HepG2 (cell line): ENCODE results near the gene ALDH1A2. TPM values are rescaled to one million over a fixed set of nuclear protein-coding genes. Genes with fewer than 3 reads are reported as not detected.
"Not testable (repeated sequence)": the region's sequence is repeated elsewhere in the genome, so short reads cannot be mapped to it uniquely, and the experiment has no call there.

Experiments used
- ATAC-seq: fragments of 200-7000 bp; cut with Tn5 transposase; 3 replicates; pipeline ENCODE4 v1.9.1; 2020; ENCODE audit warnings: mild to moderate bottlenecking, moderate library complexity
- BruUV-seq: library from RNA; stranded (reverse); fragments of 400-500 nt; replicated peaks from 2 replicates; lab custom pipeline; 2021; lab: Mats Ljungman, UMichigan
- CTCF ChIA-PET: fragments of 300-600 bp; formaldehyde crosslinking; extraction: SDS; loops from one replicate; lab custom pipeline; 2021; ENCODE audit warnings: low total read pairs, inconsistent platforms, low intra/inter-chr PET ratio; lab: Yijun Ruan, JAX
- POLR2A ChIA-PET: fragments of 350-600 bp; sonication (Branson Sonifier 250); formaldehyde crosslinking; loops from one replicate; lab custom pipeline; 2020; ENCODE audit warnings: antibody characterized with exemption, inconsistent platforms; lab: Yijun Ruan, JAX
- DNase-seq: peaks from one replicate; pipeline ENCODE4 v3.0.0-alpha.2; 2015; ENCODE audit warnings: low spot score
- FAIRE-seq: peaks from 3 replicates; lab custom pipeline; 2011; peaks lifted over from hg19 to GRCh38; lab: Jason Lieb, UNC
- H2AFZ ChIP-seq: one replicate; pipeline ENCODE4 v1.6.1; 2011; ENCODE audit warnings: low read length, inconsistent platforms
- H3K27ac ChIP-seq: fragments of 300-600 bp; 3 replicates; pipeline ENCODE4 v1.8.0; 2011; ENCODE audit warnings: mixed run types, mild to moderate bottlenecking, mixed read lengths, low read length, inconsistent platforms; ENCODE audit not compliant: insufficient read depth; ENCODE audit errors: extremely low read length
- H3K27me3 ChIP-seq, 2 experiments: fragments of 200-600 bp in 1 of 2; 2 replicates in 1 of 2; 3 replicates in 1 of 2; pipeline versions ENCODE4 v1.6.0 to v1.8.0; 2011; ENCODE audit warnings: low read length in 2 of 2, mild to moderate bottlenecking in 2 of 2, moderate library complexity in 2 of 2, inconsistent platforms in 1 of 2; ENCODE audit not compliant: insufficient read depth in 2 of 2, control insufficient read depth in 1 of 2
- H3K36me3 ChIP-seq, 2 experiments: fragments of 200-600 bp in 1 of 2; replicated peaks in 1 of 2; 2 replicates in 1 of 2; 3 replicates in 1 of 2; pipeline versions ENCODE4 v1.5.1 to v1.8.0; 2011; ENCODE audit warnings: low read length in 2 of 2, inconsistent platforms in 1 of 2; ENCODE audit not compliant: insufficient read depth in 2 of 2, control insufficient read depth in 1 of 2
- H3K4me1 ChIP-seq: 2 replicates; pipeline ENCODE4 v1.5.1; 2012; ENCODE audit warnings: low read length, inconsistent platforms; ENCODE audit not compliant: insufficient read depth
- H3K4me2 ChIP-seq: 2 replicates; pipeline ENCODE4 v1.6.0; 2011; ENCODE audit warnings: low read depth, low read length, inconsistent platforms
- H3K4me3 ChIP-seq, 3 experiments: fragments of 200-600 bp in 1 of 3; sonication (generic), shearing (Covaris generic) in 1 of 3; replicated peaks in 1 of 3; 2 replicates each; pipeline ENCODE4 v1.5.1; 2011 to 2016; ENCODE audit warnings: low read length in 3 of 3, inconsistent platforms in 2 of 3, low read depth in 2 of 3, mild to moderate bottlenecking in 2 of 3, control low read depth in 1 of 3, mixed read lengths in 1 of 3; ENCODE audit not compliant: insufficient read depth in 1 of 3
- H3K79me2 ChIP-seq: one replicate; pipeline ENCODE4 v1.6.1; 2011; ENCODE audit warnings: low read length, inconsistent platforms; ENCODE audit not compliant: insufficient read depth
- H3K9ac ChIP-seq: 2 replicates; pipeline ENCODE4 v1.6.0; 2011; ENCODE audit warnings: mild to moderate bottlenecking, low read depth, low read length, inconsistent platforms; ENCODE audit not compliant: insufficient read depth
- H3K9me3 ChIP-seq: 2 replicates; pipeline ENCODE4 v1.5.1; 2012; ENCODE audit warnings: mild to moderate bottlenecking, low read length
- H4K20me1 ChIP-seq: 2 replicates; pipeline ENCODE4 v1.6.0; 2011; ENCODE audit warnings: inconsistent platforms, mild to moderate bottlenecking, low read length, moderate library complexity; ENCODE audit not compliant: insufficient read depth
- FOXA1 ChIP-seq, 2 experiments: fragments of 450-650 bp in 1 of 2; sonication (generic) in 1 of 2; formaldehyde crosslinking in 1 of 2; IDR thresholded peaks; 2 replicates each; pipeline versions ENCODE4 v1.4.0 to v1.6.1; 2016 to 2020; ENCODE audit warnings: missing genetic modification reagents in 1 of 2
- FOXK1 ChIP-seq: sonication (generic); formaldehyde crosslinking; IDR thresholded peaks from 2 replicates; pipeline ENCODE4 v1.4.0; 2020; ENCODE audit warnings: low read depth, missing genetic modification reagents, borderline replicate concordance
- SYNCRIP ChIP-seq: fragments of 200-400 bp; formaldehyde crosslinking; IDR thresholded peaks from 2 replicates; pipeline ENCODE4 v1.6.1; 2018; ENCODE audit warnings: mild to moderate bottlenecking, low read depth, low read length; ENCODE audit not compliant: insufficient read depth
- ZNF34 ChIP-seq: sonication (generic); formaldehyde crosslinking; IDR thresholded peaks from 2 replicates; pipeline ENCODE4 v1.4.0; 2020; ENCODE audit warnings: mild to moderate bottlenecking, missing genetic modification reagents, borderline replicate concordance
- WGBS: methylation state at CpG from one replicate; pipeline ENCODE4 v1.1.6; 2017; ENCODE audit warnings: low lambda C conversion rate; 5-methylcytosine and 5-hydroxymethylcytosine counted together
- in situ Hi-C: cut with HindIII; loops from 2 replicates; pipeline ENCODE4 v1.10.0; 2017; ENCODE audit warnings: low pct_unique_long_range_greater_than_20kb; ENCODE audit not compliant: extremely low pct_ligation_motif_present
- intact Hi-C: fragments of 100-400 bp; cut with micrococcal nuclease; formaldehyde crosslinking; loops from one replicate; pipeline ENCODE4 v1.10.0; 2022; ENCODE audit not compliant: unreplicated experiment
- polyA plus RNA-seq, 8 experiments: library from polyadenylated mRNA; depleted of rRNA in 3 of 8; stranded (reverse) in 7 of 8; unstranded in 1 of 8; fragments of >200 nt; fragmentation: Illumina TruSeq in 4 of 8; extraction: Trizol in 4 of 8; gene quantifications; 2 replicates each; pipeline versions ENCODE4 v1.2.1 to v1.2.3, GENCODE V29; 2011 to 2016; ENCODE audit warnings: low read depth in 4 of 8, missing spikeins in 1 of 8, mixed read lengths in 1 of 8; ENCODE audit not compliant: insufficient read depth in 1 of 8
- total RNA-seq, 5 experiments: library from RNA; depleted of rRNA; stranded (reverse); fragments of >200 nt; fragmentation: Illumina TruSeq; extraction: Trizol; gene quantifications; 2 replicates each; pipeline ENCODE4 v1.2.3, GENCODE V29; 2016; ENCODE audit warnings: low read depth in 1 of 5
- TF ChIP-seq, protein P1 (sequence below): sonication (generic); formaldehyde crosslinking; IDR thresholded peaks from 2 replicates; pipeline ENCODE4 v1.4.0; 2020; ENCODE audit warnings: missing genetic modification reagents
- TF ChIP-seq, protein P2 (sequence below): sonication (generic); formaldehyde crosslinking; IDR thresholded peaks from 2 replicates; pipeline ENCODE4 v1.9.0; 2021; ENCODE audit warnings: mild to moderate bottlenecking, missing genetic modification reagents

ALDH1A2 gene
- total and polyA plus RNA-seq, 2 of the 13 experiments (the other 11 are each of a cell fraction or from before 2014, with no cell fraction given): 0.64 to 0.90 TPM

DNA sequence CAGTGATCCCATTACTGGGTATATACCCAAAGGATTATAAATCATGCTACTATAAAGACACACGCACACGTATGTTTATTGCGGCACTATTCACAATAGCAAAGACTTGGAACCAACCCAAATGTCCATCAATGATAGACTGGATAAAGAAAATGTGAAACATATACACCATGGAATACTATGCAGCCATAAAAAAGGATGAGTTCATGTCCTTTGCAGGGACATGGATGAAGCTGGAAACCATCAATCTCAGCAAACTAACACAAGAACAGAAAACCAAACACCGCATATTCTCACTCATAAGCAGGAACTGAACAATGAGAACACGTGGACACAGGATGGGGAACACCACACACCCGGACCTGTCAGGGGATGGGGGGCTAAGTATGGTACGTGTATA lies 20.1 kb downstream of the ALDH1A2 start:
- CTCF ChIA-PET, H3K9ac ChIP-seq, H3K4me1 ChIP-seq, intact Hi-C loops, H3K9me3 ChIP-seq, H4K20me1 ChIP-seq, H3K79me2 ChIP-seq, H3K4me3 ChIP-seq, H3K4me2 ChIP-seq, DNase-seq, H2AFZ ChIP-seq, ATAC-seq, POLR2A ChIA-PET, in situ Hi-C loops, H3K27ac ChIP-seq, H3K36me3 ChIP-seq, BruUV-seq, H3K27me3 ChIP-seq, FAIRE-seq: not testable (repeated sequence)
- 24% methylated on average over 7 of the region's 7 CpGs for WGBS

DNA sequence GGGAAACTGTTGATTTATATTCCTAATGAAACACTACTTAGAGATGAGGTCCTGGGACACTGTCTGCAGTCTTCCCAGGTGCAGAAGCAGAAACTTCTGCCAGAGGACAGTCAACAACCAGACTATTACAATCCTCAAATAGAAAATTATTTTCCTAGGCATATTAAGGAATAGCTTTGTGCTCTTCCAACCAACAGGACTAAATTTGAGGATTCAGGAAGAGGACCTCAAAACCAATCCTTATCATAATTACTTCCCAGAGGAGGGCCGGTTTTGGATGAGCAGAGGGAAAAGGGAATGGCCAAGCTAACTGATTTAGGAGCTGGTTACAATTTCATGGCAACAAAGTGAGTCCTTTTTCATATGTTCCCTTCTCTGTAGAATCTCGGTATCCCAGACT lies 21.0 kb downstream of the ALDH1A2 start:
- H3K27ac ChIP-seq: no peak overlapping the region
- H3K9ac ChIP-seq: no peak overlapping the region
- no peaks in the 10 kb centered on the region for H3K79me2 ChIP-seq
- H2AFZ ChIP-seq: no peak overlapping the region
- ChIA-PET CTCF (no interaction called here), POLR2A (no interaction called here)
- DNase-seq (no peak), FAIRE-seq (no peak), ATAC-seq (no peak)
- no peaks in the 10 kb centered on the region for H3K9me3 ChIP-seq
- WGBS: 2% methylated on average over 2 of the region's 2 CpGs
- in situ Hi-C loops (no loop called here), intact Hi-C loops (no loop called here)
- H3K4me2 ChIP-seq: no peak overlapping the region
- H3K36me3 ChIP-seq: no peaks in the 10 kb centered on the region
- H4K20me1 ChIP-seq: no peaks in the 10 kb centered on the region
- BruUV-seq: no TSS peak
- H3K4me1 ChIP-seq: no peaks in the 10 kb centered on the region
- H3K27me3 ChIP-seq: 0 out of 5 replicates have a peak, but pooled peaks cover 0 to 2% of the 10 kb centered on the region in 2 experiments
- no peak overlapping the region for H3K4me3 ChIP-seq
- TF ChIP-seq FOXK1 (CRISPR knock-in tag) (no peak), FOXA1 (IDR thresholded peaks at IDR 0.05) (no peak), FOXA1 (CRISPR knock-in tag; IDR thresholded peaks at IDR 0.05) (no peak), SYNCRIP (no peak), ZNF34 (CRISPR knock-in tag) (no peak)
- TF ChIP-seq, protein P1, sequence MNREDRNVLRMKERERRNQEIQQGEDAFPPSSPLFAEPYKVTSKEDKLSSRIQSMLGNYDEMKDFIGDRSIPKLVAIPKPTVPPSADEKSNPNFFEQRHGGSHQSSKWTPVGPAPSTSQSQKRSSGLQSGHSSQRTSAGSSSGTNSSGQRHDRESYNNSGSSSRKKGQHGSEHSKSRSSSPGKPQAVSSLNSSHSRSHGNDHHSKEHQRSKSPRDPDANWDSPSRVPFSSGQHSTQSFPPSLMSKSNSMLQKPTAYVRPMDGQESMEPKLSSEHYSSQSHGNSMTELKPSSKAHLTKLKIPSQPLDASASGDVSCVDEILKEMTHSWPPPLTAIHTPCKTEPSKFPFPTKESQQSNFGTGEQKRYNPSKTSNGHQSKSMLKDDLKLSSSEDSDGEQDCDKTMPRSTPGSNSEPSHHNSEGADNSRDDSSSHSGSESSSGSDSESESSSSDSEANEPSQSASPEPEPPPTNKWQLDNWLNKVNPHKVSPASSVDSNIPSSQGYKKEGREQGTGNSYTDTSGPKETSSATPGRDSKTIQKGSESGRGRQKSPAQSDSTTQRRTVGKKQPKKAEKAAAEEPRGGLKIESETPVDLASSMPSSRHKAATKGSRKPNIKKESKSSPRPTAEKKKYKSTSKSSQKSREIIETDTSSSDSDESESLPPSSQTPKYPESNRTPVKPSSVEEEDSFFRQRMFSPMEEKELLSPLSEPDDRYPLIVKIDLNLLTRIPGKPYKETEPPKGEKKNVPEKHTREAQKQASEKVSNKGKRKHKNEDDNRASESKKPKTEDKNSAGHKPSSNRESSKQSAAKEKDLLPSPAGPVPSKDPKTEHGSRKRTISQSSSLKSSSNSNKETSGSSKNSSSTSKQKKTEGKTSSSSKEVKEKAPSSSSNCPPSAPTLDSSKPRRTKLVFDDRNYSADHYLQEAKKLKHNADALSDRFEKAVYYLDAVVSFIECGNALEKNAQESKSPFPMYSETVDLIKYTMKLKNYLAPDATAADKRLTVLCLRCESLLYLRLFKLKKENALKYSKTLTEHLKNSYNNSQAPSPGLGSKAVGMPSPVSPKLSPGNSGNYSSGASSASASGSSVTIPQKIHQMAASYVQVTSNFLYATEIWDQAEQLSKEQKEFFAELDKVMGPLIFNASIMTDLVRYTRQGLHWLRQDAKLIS (CRISPR knock-in tag): no peak
- TF ChIP-seq, protein P2, sequence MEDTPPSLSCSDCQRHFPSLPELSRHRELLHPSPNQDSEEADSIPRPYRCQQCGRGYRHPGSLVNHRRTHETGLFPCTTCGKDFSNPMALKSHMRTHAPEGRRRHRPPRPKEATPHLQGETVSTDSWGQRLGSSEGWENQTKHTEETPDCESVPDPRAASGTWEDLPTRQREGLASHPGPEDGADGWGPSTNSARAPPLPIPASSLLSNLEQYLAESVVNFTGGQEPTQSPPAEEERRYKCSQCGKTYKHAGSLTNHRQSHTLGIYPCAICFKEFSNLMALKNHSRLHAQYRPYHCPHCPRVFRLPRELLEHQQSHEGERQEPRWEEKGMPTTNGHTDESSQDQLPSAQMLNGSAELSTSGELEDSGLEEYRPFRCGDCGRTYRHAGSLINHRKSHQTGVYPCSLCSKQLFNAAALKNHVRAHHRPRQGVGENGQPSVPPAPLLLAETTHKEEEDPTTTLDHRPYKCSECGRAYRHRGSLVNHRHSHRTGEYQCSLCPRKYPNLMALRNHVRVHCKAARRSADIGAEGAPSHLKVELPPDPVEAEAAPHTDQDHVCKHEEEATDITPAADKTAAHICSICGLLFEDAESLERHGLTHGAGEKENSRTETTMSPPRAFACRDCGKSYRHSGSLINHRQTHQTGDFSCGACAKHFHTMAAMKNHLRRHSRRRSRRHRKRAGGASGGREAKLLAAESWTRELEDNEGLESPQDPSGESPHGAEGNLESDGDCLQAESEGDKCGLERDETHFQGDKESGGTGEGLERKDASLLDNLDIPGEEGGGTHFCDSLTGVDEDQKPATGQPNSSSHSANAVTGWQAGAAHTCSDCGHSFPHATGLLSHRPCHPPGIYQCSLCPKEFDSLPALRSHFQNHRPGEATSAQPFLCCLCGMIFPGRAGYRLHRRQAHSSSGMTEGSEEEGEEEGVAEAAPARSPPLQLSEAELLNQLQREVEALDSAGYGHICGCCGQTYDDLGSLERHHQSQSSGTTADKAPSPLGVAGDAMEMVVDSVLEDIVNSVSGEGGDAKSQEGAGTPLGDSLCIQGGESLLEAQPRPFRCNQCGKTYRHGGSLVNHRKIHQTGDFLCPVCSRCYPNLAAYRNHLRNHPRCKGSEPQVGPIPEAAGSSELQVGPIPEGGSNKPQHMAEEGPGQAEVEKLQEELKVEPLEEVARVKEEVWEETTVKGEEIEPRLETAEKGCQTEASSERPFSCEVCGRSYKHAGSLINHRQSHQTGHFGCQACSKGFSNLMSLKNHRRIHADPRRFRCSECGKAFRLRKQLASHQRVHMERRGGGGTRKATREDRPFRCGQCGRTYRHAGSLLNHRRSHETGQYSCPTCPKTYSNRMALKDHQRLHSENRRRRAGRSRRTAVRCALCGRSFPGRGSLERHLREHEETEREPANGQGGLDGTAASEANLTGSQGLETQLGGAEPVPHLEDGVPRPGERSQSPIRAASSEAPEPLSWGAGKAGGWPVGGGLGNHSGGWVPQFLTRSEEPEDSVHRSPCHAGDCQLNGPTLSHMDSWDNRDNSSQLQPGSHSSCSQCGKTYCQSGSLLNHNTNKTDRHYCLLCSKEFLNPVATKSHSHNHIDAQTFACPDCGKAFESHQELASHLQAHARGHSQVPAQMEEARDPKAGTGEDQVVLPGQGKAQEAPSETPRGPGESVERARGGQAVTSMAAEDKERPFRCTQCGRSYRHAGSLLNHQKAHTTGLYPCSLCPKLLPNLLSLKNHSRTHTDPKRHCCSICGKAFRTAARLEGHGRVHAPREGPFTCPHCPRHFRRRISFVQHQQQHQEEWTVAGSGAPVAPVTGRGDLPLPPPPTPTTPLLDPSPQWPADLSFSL (CRISPR knock-in tag): no peak
